ENCODE data around the gene ASF1B. TPM values are rescaled to one million over a fixed set of nuclear protein-coding genes. Genes with fewer than 3 reads are reported as not detected.

The ASF1B gene
- total and polyA plus RNA-seq, 9 donors = 6.6 to 15.1 (median 12.5) TPM

DNA sequence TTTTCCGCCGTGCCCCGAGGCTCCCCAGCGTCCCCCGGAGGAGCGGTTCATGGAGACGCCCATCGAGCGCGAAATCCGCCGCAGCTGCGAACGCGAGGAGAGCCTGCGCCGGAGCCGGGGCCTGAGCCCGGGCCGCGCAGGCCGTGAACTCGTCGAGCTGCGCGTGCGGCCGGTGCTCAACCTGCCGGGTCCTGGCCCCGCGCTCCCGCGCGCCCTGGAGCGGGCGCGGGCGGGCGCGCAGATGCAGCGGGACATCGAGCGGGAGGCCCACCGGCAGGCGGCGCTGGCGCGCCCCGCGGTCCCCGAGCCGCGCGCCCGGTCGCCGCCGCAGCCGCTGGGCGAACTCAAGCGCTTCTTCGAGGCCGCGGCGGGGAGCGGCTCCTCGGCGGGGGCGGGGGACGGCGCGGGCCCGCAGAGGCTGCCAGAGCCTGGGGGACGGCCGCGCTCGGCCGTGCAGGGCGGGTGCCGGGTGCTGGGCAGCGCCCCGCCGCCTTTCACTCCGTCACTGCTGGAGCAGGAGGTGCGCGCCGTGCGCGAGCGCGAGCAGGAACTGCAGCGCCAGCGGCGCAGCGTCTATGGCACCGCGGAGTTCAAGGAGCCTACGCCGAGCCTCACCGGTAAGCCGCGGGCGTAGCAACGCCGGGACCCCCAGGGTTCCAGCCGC, 63.0 kb downstream of the ASF1B start:
- WGBS (ENCODE audit: insufficient coverage) = under 1% methylated on average over 103 of the region's 106 CpGs
- Histone ChIP-seq H3K9me3 (replicated peaks; ENCODE audit: control insufficient read depth, low read depth, low read length) (no peaks in the 10 kb centered on the region), H3K36me3 (ENCODE audit: control insufficient read depth, insufficient read depth, low read length) (no peaks in the 10 kb centered on the region), H3K4me3 (ENCODE audit: low read length) (peak overlapping the region; percentile 61), H3K4me1 (ENCODE audit: control insufficient read depth, insufficient read depth, low read length) (peaks cover 34% of the 10 kb centered on the region), H3K27me3 (ENCODE audit: control insufficient read depth, insufficient read depth, low read length) (peaks cover 22% of the 10 kb centered on the region), H3K27ac (ENCODE audit: low read length) (peak overlapping the region; percentile 78)
- peak; percentile 83 for DNase-seq

DNA sequence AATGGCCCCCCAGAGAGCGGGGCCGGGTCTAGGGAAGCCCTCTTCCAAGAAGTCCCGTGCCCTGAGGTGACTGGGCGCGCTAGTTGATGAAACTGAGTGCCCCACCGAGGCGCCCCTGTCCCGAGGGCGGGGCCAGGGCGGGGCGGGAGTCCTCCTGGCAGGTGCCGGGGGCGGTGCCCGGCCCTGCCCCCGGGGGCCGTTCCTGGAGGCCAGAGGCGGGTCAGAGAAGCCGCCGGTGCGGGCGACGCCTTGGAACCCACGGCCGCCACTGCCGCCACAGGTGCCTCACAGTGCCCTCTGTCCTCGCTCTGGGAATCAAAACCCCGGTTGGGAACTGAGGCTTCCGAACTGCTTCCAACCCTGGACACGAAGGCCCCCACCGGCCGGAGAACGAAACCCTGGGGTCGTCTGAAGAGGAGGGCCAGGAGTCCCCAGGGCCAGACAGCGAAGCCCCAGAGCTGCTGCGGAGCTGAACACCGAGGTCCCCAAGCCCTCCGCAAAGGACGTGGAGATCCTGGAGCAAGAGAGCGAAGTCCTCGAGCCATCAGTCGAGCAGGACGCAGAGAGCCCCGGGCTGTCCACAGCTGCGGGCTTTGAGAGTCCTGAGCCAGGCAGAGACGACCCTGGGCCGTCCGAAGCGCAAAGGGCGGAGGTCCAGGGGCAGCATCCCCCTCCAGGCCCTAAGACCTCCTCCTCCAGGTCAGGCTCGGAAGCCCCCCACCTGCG, 63.7 kb downstream of the ASF1B start, which contains the start of gene MISP3:
TSS of gene MISP3 (plus strand) at position 252 of the 726 bp plus-strand sequence. CDS start 524 bp downstream, outside the sequence.
- H3K27ac ChIP-seq (ENCODE audit: low read length) = peak within 1 kb of the TSS; percentile 42
- peaks cover 34% of the 10 kb centered on the region for H3K4me1 ChIP-seq (ENCODE audit: control insufficient read depth, insufficient read depth, low read length)
- peak; percentile 30 for DNase-seq
- H3K4me3 ChIP-seq (ENCODE audit: low read length) = peak within 1 kb of the TSS; percentile 61
- H3K9me3 ChIP-seq (replicated peaks; ENCODE audit: control insufficient read depth, low read depth, low read length) = no peaks in the 10 kb centered on the region
- WGBS (ENCODE audit: insufficient coverage) = 1% methylated on average over 51 of the region's 51 CpGs
- no peaks in the 10 kb centered on the region for H3K36me3 ChIP-seq (ENCODE audit: control insufficient read depth, insufficient read depth, low read length)
- H3K27me3 ChIP-seq (ENCODE audit: control insufficient read depth, insufficient read depth, low read length) = peaks cover 22% of the 10 kb centered on the region

DNA sequence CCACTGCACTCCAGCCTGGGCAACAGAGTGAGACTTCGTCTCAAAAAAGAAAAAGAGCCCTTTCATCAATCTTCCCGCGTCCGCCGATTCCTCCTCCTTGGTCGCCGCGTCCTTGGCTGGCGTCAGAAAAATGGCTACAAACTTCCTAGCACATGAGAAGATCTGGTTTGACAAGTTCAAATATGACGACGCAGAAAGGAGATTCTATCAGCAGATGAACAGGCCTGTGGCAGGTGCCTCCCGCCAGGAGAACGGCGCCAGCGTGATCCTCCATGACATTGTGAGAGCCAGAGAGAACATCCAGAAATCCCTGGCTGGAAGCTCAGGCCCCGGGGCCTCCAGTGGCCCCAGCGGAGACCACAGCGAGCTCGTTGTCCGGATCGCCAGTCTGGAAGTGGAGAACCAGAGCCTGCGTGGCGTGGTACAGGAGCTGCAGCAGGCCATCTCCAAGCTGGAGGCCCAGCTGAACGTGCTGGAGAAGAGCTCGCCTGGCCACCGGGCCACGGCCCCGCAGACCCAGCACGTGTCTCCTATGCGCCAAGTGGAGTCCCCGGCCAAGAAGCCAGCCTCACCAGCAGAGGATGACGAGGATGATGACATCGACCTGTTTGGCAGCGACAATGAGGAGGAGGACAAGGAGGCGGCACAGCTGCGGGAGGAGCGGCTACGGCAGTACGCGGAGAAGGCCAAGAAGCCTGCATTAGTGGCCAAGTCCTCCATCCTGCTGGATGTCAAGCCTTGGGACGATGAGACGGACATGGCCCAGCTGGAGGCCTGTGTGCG, 65.9 kb downstream of the ASF1B start:
- Histone ChIP-seq H3K4me3 (ENCODE audit: low read length) (no peak overlapping the region), H3K4me1 (ENCODE audit: control insufficient read depth, insufficient read depth, low read length) (peaks cover 34% of the 10 kb centered on the region), H3K27me3 (ENCODE audit: control insufficient read depth, insufficient read depth, low read length) (peaks cover 22% of the 10 kb centered on the region), H3K27ac (ENCODE audit: low read length) (no peak overlapping the region), H3K9me3 (replicated peaks; ENCODE audit: control insufficient read depth, low read depth, low read length) (no peaks in the 10 kb centered on the region), H3K36me3 (ENCODE audit: control insufficient read depth, insufficient read depth, low read length) (no peaks in the 10 kb centered on the region)
- WGBS (ENCODE audit: insufficient coverage) = 93% methylated on average over 41 of the region's 43 CpGs
- DNase-seq = no peak

Other genes starting within 250 kb of the ASF1B start
- gene BRME1, start 230.5 kb downstream of the ASF1B start, total RNA-seq = 2.1 TPM
- gene BRME1, start 230.5 kb downstream of the ASF1B start, polyA plus RNA-seq (ENCODE audit: insufficient read depth in 1 of 8, insufficient read length in 8 of 8, low replicate concordance in 1 of 8) = 1 to 10 TPM; 2.4 to 6.1 (median 4.0) TPM
- gene CC2D1A, start 230.4 kb downstream of the ASF1B start, total RNA-seq = 8.7 TPM
- gene CC2D1A, start 230.4 kb downstream of the ASF1B start, polyA plus RNA-seq (ENCODE audit: insufficient read depth in 1 of 8, insufficient read length in 8 of 8, low replicate concordance in 1 of 8) = 10 to 100 TPM; 12.0 to 18.6 (median 15.3) TPM
- gene PODNL1, start 198.2 kb downstream of the ASF1B start, total RNA-seq = 0.09 TPM
- gene PODNL1, start 198.2 kb downstream of the ASF1B start, polyA plus RNA-seq (ENCODE audit: insufficient read depth in 1 of 8, insufficient read length in 8 of 8, low replicate concordance in 1 of 8) = 1 to 10 TPM in 2 of 8 donors, under 1 TPM in 6; 0.63 to 1.4 (median 0.98) TPM
- gene DCAF15, start 184.1 kb downstream of the ASF1B start, total RNA-seq = 14.9 TPM
- gene DCAF15, start 184.1 kb downstream of the ASF1B start, polyA plus RNA-seq (ENCODE audit: insufficient read depth in 1 of 8, insufficient read length in 8 of 8, low replicate concordance in 1 of 8) = 10 to 100 TPM; 18.6 to 26.1 (median 21.5) TPM
- gene RFX1, start 130.3 kb downstream of the ASF1B start, total RNA-seq = 1.8 TPM
- gene RFX1, start 130.3 kb downstream of the ASF1B start, polyA plus RNA-seq (ENCODE audit: insufficient read depth in 1 of 8, insufficient read length in 8 of 8, low replicate concordance in 1 of 8) = 1 to 10 TPM; 6.2 to 9.5 (median 7.3) TPM
- gene RLN3, start 108.4 kb downstream of the ASF1B start, total RNA-seq = not detected
- gene RLN3, start 108.4 kb downstream of the ASF1B start, polyA plus RNA-seq (ENCODE audit: insufficient read depth in 1 of 8, insufficient read length in 8 of 8, low replicate concordance in 1 of 8) = not detected
- gene IL27RA, start 104.8 kb downstream of the ASF1B start, total RNA-seq = 3.4 TPM
- gene IL27RA, start 104.8 kb downstream of the ASF1B start, polyA plus RNA-seq (ENCODE audit: insufficient read depth in 1 of 8, insufficient read length in 8 of 8, low replicate concordance in 1 of 8) = 1 to 10 TPM; 1.9 to 6.1 (median 4.1) TPM
- 0.18 TPM for gene PALM3, start 74.5 kb downstream of the ASF1B start, total RNA-seq
- 1 to 10 TPM in 5 of 8 donors, under 1 TPM in 3; 0.33 to 2.3 (median 1.2) TPM for gene PALM3, start 74.5 kb downstream of the ASF1B start, polyA plus RNA-seq (ENCODE audit: insufficient read depth in 1 of 8, insufficient read length in 8 of 8, low replicate concordance in 1 of 8)
- 0.62 TPM for gene MISP3, start 63.8 kb downstream of the ASF1B start, total RNA-seq
- gene MISP3, start 63.8 kb downstream of the ASF1B start, polyA plus RNA-seq (ENCODE audit: insufficient read depth in 1 of 8, insufficient read length in 8 of 8, low replicate concordance in 1 of 8) = 1 to 10 TPM in 2 of 8 donors, under 1 TPM in 6; 0.65 to 1.4 (median 0.78) TPM
- gene C19orf67, start 50.8 kb downstream of the ASF1B start, total RNA-seq = 0.18 TPM
- not detected for gene C19orf67, start 50.8 kb downstream of the ASF1B start, polyA plus RNA-seq (ENCODE audit: insufficient read depth in 1 of 8, insufficient read length in 8 of 8, low replicate concordance in 1 of 8)
- 27.1 TPM for gene SAMD1, start 45.8 kb downstream of the ASF1B start, total RNA-seq
- gene SAMD1, start 45.8 kb downstream of the ASF1B start, polyA plus RNA-seq (ENCODE audit: insufficient read depth in 1 of 8, insufficient read length in 8 of 8, low replicate concordance in 1 of 8) = 10 to 100 TPM; 38.3 to 53.6 (median 44.8) TPM
- gene PRKACA, start 18.8 kb downstream of the ASF1B start, total RNA-seq = 121 TPM
- gene PRKACA, start 18.8 kb downstream of the ASF1B start, polyA plus RNA-seq (ENCODE audit: insufficient read depth in 1 of 8, insufficient read length in 8 of 8, low replicate concordance in 1 of 8) = 100 to 1,000 TPM; 303 to 485 (median 426) TPM
- gene ADGRL1, start 69.6 kb upstream of the ASF1B start, total RNA-seq = 7.8 TPM
- gene ADGRL1, start 69.6 kb upstream of the ASF1B start, polyA plus RNA-seq (ENCODE audit: insufficient read depth in 1 of 8, insufficient read length in 8 of 8, low replicate concordance in 1 of 8) = 10 to 100 TPM; 14.3 to 28.0 (median 21.5) TPM
- gene ADGRE5, start 244.9 kb upstream of the ASF1B start, total RNA-seq = 27.4 TPM
- 10 to 100 TPM; 43.5 to 61.9 (median 55.7) TPM for gene ADGRE5, start 244.9 kb upstream of the ASF1B start, polyA plus RNA-seq (ENCODE audit: insufficient read depth in 1 of 8, insufficient read length in 8 of 8, low replicate concordance in 1 of 8)